ENCODE results near the gene SUN2.

SUN2 gene

GRCh38 chr22:38697425-38698089 lies 58.2 kb downstream of the SUN2 start:
- DNase-seq (ENCODE audit: low read depth, low spot score) = no peak

- DNase-seq (ENCODE audit: low read depth, low spot score) = no peak
Observed at GRCh38 chr22:38696606-38697424, 59.0 kb downstream of the SUN2 start.

- DNase-seq (ENCODE audit: low read depth, low spot score) = no peak
Observed at GRCh38 chr22:38694940-38695339, 60.9 kb downstream of the SUN2 start.

GRCh38 chr22:38694049-38694448 lies 61.7 kb downstream of the SUN2 start:
- no peak for DNase-seq (ENCODE audit: low read depth, low spot score)

- DNase-seq (ENCODE audit: low read depth, low spot score) = no peak
Observed at GRCh38 chr22:38689651-38690050, 66.1 kb downstream of the SUN2 start.

GRCh38 chr22:38685761-38686160 lies 70.0 kb downstream of the SUN2 start:
- no peak for DNase-seq (ENCODE audit: low read depth, low spot score)

GRCh38 chr22:38684895-38685294 lies 70.9 kb downstream of the SUN2 start:
- DNase-seq (ENCODE audit: low read depth, low spot score) = no peak
